Pancreas (tissue), 10 donors: ENCODE data around the gene CISTR. TPM values are rescaled to one million over a fixed set of nuclear protein-coding genes. Genes with fewer than 3 reads are reported as not detected.

ENCODE experiments used
- ATAC-seq, 4 donors: fragments of 200-7000 bp; cut with Tn5 transposase; one replicate each; pipeline versions ENCODE4 v1.8.0 to v1.9.1; 2020; ENCODE audit warnings: mild to moderate bottlenecking in 4 of 4, moderate library complexity in 4 of 4
- DNase-seq, 6 donors: peaks; one replicate each; pipeline ENCODE4 v3.0.0-alpha.2; 2020
- FAIRE-seq: peaks from 2 replicates; lab custom pipeline; 2012; peaks lifted over from hg19 to GRCh38; lab: Jason Lieb, UNC
- H3K27ac ChIP-seq, 4 donors: fragments of 200-600 bp; sonication (generic); 1 replicate in 3 of 4; 2 replicates in 1 of 4; pipeline versions ENCODE4 v1.5.0 to v1.8.0; 2020
- H3K27me3 ChIP-seq, 4 donors: fragments of 200-600 bp; one replicate each; pipeline ENCODE4 v1.8.0; 2021
- H3K36me3 ChIP-seq, 3 donors: fragments of 200-600 bp; sonication (generic) in 1 of 3; one replicate each; pipeline versions ENCODE4 v1.5.0 to v1.8.0; 2020 to 2021
- H3K4me1 ChIP-seq, 3 donors: fragments of 200-600 bp; one replicate each; pipeline ENCODE4 v1.8.0; 2021
- H3K4me3 ChIP-seq, 4 donors: fragments of 200-600 bp; sonication (generic) in 2 of 4; one replicate each; pipeline versions ENCODE4 v1.5.0 to v1.8.0; 2020 to 2021
- H3K9me3 ChIP-seq, 4 donors: fragments of 200-600 bp; one replicate each; pipeline ENCODE4 v1.8.0; 2021
- CTCF ChIP-seq, 4 donors: fragments of 200-600 bp; sonication (generic) in 3 of 4; IDR thresholded peaks; one replicate each; pipeline versions ENCODE4 v1.5.0 to v1.8.0; 2021; ENCODE audit warnings: antibody characterized with exemption in 4 of 4
- WGBS, 2 donors: extraction: QIAGEN DNeasy Blood & Tissue Kit; methylation state at CpG; one replicate each; pipeline ENCODE4 v1.1.7; 2013; 5-methylcytosine and 5-hydroxymethylcytosine counted together
- intact Hi-C, 3 donors: fragments of 100-400 bp; cut with DNase I; formaldehyde crosslinking; loops; one replicate each; pipeline versions ENCODE4 v1.11.1 to v1.14.2; 2022
- polyA plus RNA-seq, 2 donors: library from polyadenylated mRNA; stranded (reverse); fragments of 200-250 nt; gene quantifications; one replicate each; pipeline ENCODE4 v1.2.3, GENCODE V29; 2013
- total RNA-seq, 6 donors: library from RNA; stranded (reverse); fragmentation: NEBNext Ultra II Directional in 4 of 6; extraction: Animal tissue kit (Norgen Biotek cat#: 25700) in 4 of 6; gene quantifications; one replicate each; pipeline versions ENCODE4 v1.2.1 to v1.2.4, GENCODE V29; 2021 to 2023
- donor health status: healthy with polysubstance abuse.
- donor health status: DM: no; HTN: no; CAD: no; lungs with moderate emphysema.
- donor health status: DM: no; HTN: no; CAD: no.
- donor health status: control.
- donor health status: control.
- donor health status: Bipolar disorder and iron deficiency.
- donor health status: DM: yes; HTN: yes; CAD: no.
- donor health status: DM: no; HTN: no; CAD: no.
- donor health status: DM: no; HTN: no; CAD: no.
- donor health status: DM: yes; HTN: yes; CAD: no.

CISTR gene
- total and polyA plus RNA-seq, 8 donors, result not detected

GRCh38 chr12:53709671-53710070 is 42.1 kb downstream of the CISTR start:
- Histone ChIP-seq H3K4me1 (no peaks in the 10 kb centered on the region), H3K9me3 (no peaks in the 10 kb centered on the region), H3K36me3 (peaks cover 0 to 22% (median 12%) of the 10 kb centered on the region in 3 donors), H3K27me3 (no peaks in the 10 kb centered on the region), H3K4me3 (no peak overlapping the region), H3K27ac (no peak overlapping the region)
- FAIRE-seq, result no peak
- ATAC-seq, result peak in 2 of 4 donors; percentile 48 to 51
- no peak for TF ChIP-seq CTCF (IDR thresholded peaks at IDR 0.05)
- intact Hi-C loops, result no loop called here
- WGBS, 2 donors, result 19 to 21% methylated on average over 4 of the region's 4 CpGs
- DNase-seq, result peak in 1 of 6 donors; percentile 43

GRCh38 chr12:53706080-53706479 is 45.7 kb downstream of the CISTR start:
- Histone ChIP-seq H3K27me3 (no peaks in the 10 kb centered on the region), H3K9me3 (no peaks in the 10 kb centered on the region), H3K36me3 (no peaks in the 10 kb centered on the region), H3K4me3 (no peak overlapping the region), H3K4me1 (no peaks in the 10 kb centered on the region), H3K27ac (no peak overlapping the region)
- no peak for ATAC-seq
- FAIRE-seq, result no peak
- TF ChIP-seq CTCF (IDR thresholded peaks at IDR 0.05), result no peak
- 41 to 52% methylated on average over 1 of the region's 1 CpG for WGBS, 2 donors
- DNase-seq, result peak in 1 of 6 donors; percentile 4
- intact Hi-C loops, result no loop called here

- no peaks in the 10 kb centered on the region for H3K4me1 ChIP-seq
- no peak overlapping the region for H3K4me3 ChIP-seq
- WGBS, 2 donors, result 67 to 70% methylated on average over 4 of the region's 4 CpGs
- H3K27ac ChIP-seq, result no peak overlapping the region
- no peak for ATAC-seq
- intact Hi-C loops, result loop anchor here in 2 of 3 donors (2.0 to 5.0 kb wide), 2 partner anchors 39 to 44 kb away; no protein-coding TSS in a partner anchor
- H3K27me3 ChIP-seq, result peaks cover 0 to 6% (median 0%) of the 10 kb centered on the region in 4 donors
- H3K9me3 ChIP-seq, result no peaks in the 10 kb centered on the region
- FAIRE-seq, result no peak
- H3K36me3 ChIP-seq, result no peaks in the 10 kb centered on the region
- no peak for DNase-seq
- TF ChIP-seq CTCF (IDR thresholded peaks at IDR 0.05), result no peak
Observed at GRCh38 chr12:53703756-53704155, 48.0 kb downstream of the CISTR start.

- peak; percentile 78 to 86 (median 82) for TF ChIP-seq CTCF (IDR thresholded peaks at IDR 0.05)
- Histone ChIP-seq H3K4me3 (no peak overlapping the region), H3K4me1 (no peaks in the 10 kb centered on the region), H3K27me3 (peaks cover 0 to 13% (median 0%) of the 10 kb centered on the region in 4 donors), H3K36me3 (no peaks in the 10 kb centered on the region), H3K27ac (no peak overlapping the region), H3K9me3 (no peaks in the 10 kb centered on the region)
- peak; percentile 63 to 90 (median 80) for DNase-seq
- no peak for FAIRE-seq
- 2% methylated on average over 8 of the region's 8 CpGs for WGBS, 2 donors
- intact Hi-C loops, result loop anchor here in 2 of 3 donors (2.0 to 5.0 kb wide), 2 partner anchors 41 to 46 kb away; no protein-coding TSS in a partner anchor
- ATAC-seq, result peak; percentile 94 to 99 (median 98)
Observed at GRCh38 chr12:53701518-53702264, 50.1 kb downstream of the CISTR start.

- Histone ChIP-seq H3K27ac (no peak overlapping the region), H3K4me3 (no peak overlapping the region), H3K4me1 (no peaks in the 10 kb centered on the region), H3K27me3 (peaks cover 0 to 19% (median 0%) of the 10 kb centered on the region in 4 donors), H3K9me3 (no peaks in the 10 kb centered on the region), H3K36me3 (no peaks in the 10 kb centered on the region)
- 38 to 56% methylated on average over 6 of the region's 6 CpGs for WGBS, 2 donors
- DNase-seq (peak in 1 of 6 donors; percentile 6), FAIRE-seq (no peak), ATAC-seq (no peak)
- intact Hi-C loops, result loop anchor here in 1 of 3 donors (5.0 kb wide), 1 partner anchor 47 kb away; no protein-coding TSS in a partner anchor
- TF ChIP-seq CTCF (IDR thresholded peaks at IDR 0.05), result no peak
Observed at GRCh38 chr12:53700567-53700966, 51.2 kb downstream of the CISTR start.
